ENCODE measurements around the gene SMIM10L2A.

DNA sequence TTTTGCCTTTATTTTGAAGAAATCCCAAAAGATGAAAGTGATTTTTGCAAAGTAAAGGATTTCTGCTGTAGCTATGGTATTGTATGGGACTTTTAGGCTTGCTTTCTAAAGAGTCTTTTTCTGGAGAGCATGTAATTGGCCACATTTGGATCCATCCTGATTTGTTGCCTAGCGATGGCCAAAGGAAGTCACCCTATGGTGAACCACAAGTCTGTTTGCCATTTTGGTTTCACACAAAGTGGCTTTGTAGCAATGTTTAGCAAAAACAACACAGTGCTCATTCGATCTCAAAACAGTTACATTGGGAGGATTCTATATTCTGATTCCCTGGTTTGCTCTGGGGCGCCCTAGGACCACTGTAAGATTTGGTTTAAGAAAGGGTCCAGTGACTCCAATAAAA lies 54.6 kb downstream of the SMIM10L2A start:
- TF ChIP-seq, protein P1, sequence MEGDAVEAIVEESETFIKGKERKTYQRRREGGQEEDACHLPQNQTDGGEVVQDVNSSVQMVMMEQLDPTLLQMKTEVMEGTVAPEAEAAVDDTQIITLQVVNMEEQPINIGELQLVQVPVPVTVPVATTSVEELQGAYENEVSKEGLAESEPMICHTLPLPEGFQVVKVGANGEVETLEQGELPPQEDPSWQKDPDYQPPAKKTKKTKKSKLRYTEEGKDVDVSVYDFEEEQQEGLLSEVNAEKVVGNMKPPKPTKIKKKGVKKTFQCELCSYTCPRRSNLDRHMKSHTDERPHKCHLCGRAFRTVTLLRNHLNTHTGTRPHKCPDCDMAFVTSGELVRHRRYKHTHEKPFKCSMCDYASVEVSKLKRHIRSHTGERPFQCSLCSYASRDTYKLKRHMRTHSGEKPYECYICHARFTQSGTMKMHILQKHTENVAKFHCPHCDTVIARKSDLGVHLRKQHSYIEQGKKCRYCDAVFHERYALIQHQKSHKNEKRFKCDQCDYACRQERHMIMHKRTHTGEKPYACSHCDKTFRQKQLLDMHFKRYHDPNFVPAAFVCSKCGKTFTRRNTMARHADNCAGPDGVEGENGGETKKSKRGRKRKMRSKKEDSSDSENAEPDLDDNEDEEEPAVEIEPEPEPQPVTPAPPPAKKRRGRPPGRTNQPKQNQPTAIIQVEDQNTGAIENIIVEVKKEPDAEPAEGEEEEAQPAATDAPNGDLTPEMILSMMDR (conservative IDR thresholded peaks at IDR 0.05; ENCODE audit: low read depth, low read length): no peak
- TF ChIP-seq EZH2 (IDR thresholded peaks at IDR 0.05; ENCODE audit: low read length, unreplicated experiment) (no peak), EZH2phosphoT487 (IDR thresholded peaks at IDR 0.05; ENCODE audit: borderline replicate concordance, low read length) (no peak)
